Measurements from ENCODE around the gene USF3.

The USF3 gene

GRCh38 chr3:113601240-113601639 lies 95.2 kb downstream of the USF3 start:
- no peak for DNase-seq

- no peak for DNase-seq
Observed at GRCh38 chr3:113600418-113601182, 95.8 kb downstream of the USF3 start.
